Measurements from ENCODE around the gene TSNAXIP1. TPM values are rescaled to one million over a fixed set of nuclear protein-coding genes. Genes with fewer than 3 reads are reported as not detected.

The TSNAXIP1 gene, protein sequence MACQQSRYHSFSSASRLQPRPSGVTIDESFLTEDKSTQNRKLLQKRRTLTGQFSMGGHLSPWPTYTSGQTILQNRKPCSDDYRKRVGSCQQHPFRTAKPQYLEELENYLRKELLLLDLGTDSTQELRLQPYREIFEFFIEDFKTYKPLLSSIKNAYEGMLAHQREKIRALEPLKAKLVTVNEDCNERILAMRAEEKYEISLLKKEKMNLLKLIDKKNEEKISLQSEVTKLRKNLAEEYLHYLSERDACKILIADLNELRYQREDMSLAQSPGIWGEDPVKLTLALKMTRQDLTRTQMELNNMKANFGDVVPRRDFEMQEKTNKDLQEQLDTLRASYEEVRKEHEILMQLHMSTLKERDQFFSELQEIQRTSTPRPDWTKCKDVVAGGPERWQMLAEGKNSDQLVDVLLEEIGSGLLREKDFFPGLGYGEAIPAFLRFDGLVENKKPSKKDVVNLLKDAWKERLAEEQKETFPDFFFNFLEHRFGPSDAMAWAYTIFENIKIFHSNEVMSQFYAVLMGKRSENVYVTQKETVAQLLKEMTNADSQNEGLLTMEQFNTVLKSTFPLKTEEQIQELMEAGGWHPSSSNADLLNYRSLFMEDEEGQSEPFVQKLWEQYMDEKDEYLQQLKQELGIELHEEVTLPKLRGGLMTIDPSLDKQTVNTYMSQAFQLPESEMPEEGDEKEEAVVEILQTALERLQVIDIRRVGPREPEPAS
- 0.40 to 0.83 TPM (median 0.61 TPM) in 5 replicates for total RNA-seq (2022; extraction: Qiagen RNA extraction)

DNA sequence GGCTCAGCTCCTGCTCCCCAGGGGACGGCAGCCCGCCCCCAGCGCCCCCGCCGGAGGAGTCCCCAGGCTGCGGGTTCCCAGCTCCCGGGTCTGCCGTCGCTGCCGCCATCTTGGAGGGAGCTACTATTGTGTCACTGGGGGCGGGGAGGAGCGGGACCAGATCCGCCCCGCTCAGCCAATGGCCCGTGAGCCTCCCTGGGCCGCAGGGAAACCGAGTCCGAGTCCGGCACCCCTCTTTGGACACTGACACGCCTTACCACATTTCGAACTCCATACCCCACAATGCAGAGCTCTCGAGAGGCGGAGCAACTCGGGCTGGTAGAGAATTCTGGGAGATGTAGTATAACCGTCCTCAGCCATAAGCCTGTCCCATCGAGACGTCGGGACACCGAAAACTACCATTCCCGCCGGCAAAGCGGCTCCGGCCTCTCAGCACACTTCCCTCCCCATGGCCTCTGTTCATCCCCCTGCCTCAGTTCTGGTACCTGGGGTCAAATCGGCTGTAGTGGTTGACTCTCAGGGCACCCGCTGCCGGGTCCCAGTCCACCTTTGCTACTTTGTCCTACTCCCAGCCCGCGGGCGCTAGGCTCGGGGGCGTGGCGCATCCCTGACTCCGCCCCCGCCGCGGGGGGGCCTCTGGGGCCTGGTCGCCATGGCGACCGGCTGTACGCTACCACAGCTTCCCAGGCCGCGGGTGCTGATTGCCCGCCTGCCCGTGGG is at the start of gene TSNAXIP1, which contains the start of gene RANBP10:
Gene TSNAXIP1 (plus strand): TSS at position 462 of the 720 bp plus-strand sequence. CDS start 261 bp downstream, outside the sequence.
Gene RANBP10 (minus strand): TSS at position 133 of the 720 bp plus-strand sequence. CDS start 24 bp downstream, at position 109.

DNA sequence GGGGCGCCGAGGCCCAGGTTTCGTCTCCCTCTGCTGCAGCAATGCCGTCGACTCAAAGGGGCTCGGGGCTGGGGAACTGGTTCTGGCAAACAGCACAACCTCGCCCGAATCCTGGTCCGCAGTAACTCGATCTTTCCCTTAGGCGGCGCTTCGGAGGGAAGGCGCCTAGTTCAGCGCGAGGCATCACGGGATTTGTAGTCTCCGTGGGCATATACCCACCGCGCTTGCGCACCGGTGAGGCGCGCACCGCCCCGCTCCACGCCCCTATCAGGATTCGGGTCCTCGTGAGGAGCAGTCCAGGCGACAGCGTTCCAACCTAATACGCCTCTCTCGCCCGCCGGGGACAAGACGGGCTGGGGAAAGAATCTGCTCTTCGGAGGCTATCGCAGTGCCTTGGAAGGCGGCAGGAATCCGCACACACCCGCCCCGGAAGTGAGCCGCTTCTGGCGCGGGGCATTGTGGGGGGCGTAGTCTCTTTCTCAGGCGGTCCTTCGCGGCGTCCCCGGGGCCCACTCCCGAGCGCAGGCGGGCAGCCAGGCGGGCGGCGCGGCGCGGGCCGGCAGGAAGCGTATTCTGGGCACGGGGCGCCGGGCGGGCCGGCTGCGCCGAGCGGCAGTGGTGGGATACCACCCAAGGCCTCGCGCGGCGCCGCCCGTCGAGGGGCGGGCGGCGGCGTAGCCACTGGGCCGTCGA is 35.3 kb downstream of the TSNAXIP1 start, which contains the start of gene THAP11:
Gene THAP11 (plus strand): TSS at position 505 of the 693 bp plus-strand sequence. CDS start 235 bp downstream, outside the sequence.

DNA sequence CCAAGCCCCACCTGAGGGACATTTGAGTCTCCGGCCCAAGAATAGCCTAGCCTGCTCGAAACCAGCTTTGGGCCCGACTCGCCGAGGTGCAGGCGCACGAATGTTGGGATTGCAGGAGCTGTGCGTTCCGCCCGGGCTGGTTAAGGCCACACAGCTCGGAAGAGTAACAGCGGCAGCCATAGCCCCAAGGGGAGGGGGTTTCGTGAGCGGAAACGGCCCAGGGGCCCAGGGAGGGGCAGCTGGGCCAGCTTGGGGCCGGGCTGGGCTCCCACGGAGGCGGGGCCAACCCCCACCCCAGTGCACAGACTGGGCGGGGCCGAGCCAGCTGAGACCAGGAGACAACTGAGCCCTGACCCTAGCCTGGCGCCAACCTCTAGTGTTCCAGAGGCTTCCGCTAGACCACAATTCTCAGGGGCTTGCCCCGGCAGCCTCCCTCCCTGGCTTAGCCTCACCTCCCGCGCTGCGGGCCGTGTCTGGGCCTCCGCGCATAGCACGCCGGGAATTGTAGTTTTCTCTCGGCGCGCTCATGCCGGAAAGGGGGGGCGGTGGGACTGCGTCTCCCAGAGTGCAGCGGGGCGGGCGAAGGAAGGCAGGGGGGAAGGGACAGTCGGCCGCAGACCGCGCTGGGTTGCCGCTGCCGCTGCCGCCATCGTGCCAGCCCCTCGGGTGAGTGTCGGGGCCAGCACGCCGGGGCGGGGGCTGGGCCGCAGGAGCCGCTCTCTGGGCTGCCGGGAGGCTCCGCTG is 39.8 kb downstream of the TSNAXIP1 start, which contains the start of gene NUTF2:
Gene NUTF2 (plus strand): TSS at position 614 of the 744 bp plus-strand sequence. CDS start 18,198 bp downstream, outside the sequence.

DNA sequence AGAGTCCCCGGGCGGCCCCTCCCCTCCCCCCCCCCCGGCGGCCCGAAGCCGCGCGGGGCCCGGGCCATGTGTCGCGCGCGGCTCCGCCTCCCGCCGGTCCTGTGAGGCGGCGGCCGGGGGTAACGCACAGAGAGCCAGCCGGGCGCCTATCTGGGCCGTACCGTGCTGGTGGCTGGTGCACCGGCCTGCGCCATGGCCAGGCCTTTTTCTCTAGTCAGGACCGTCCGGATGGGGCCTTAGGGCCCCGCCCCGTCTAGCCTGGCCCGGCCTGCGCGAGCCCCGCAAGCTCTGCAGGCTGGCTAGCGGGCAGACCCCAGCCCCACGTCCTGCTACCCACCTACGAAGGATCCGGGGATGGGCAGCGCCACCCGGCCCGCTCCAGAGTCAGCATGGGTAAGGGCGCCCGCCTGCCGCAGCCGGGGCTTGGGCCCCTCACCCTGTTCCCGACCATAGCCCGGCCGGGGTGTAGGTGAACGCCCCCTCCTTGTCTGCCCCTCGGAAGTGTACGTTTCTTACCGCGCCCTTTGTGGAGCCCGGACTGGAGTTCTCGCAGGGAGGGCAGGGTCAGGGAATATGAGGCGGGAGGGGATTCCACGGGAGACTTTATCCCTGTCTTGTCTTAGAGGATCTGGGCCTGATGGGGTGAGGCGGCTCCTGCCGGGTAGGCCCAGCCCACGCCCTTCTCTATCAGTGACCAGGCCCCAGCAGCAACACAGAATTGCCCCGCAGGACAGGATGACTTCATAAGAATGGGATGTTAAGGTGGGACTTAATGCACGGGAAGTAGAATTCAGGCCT is 40.6 kb downstream of the TSNAXIP1 start, which contains the start of gene CENPT:
Gene CENPT (minus strand): TSS at position 630 of the 798 bp plus-strand sequence. CDS start 13,834 bp downstream, outside the sequence.

DNA sequence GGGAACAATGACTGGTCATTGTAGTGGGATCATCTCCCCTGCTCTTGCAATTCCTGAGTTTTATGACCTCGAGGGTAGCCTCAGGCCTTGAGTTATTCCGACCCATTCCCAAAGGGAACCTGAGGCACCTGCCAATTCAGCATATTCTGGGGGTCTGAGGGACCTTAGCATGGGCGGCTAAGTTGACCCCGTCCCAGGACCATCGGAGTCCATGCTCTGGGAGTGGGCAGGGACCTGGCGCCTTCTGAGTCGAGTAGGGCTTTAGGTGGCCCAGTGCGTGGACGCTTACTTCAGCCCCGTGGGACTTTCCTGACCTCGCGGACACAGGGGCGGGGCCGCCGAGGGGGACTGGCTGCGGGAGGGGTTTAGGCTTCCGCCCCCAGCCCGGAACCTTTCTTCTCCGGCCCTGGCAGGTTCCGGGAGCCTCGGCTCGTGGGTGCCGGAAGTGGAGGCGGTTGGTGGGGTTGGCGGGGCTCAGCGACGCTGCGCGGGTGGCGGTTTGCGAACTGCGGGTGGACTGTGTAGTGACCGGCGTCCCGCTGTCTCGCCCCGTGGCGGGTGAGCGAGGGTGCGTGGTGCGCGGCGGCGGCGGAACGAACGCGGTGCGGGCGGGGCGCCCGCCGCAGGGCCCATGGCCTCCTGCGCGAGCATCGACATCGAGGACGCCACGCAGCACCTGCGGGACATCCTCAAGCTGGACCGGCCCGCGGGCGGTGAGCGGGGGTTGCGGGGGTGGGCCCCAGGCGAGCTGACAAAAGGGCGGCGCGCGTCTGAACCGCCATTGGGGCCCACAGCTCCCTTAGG is 66.1 kb downstream of the TSNAXIP1 start, which contains the start of gene EDC4:
Gene EDC4 (plus strand): TSS at position 422 of the 804 bp plus-strand sequence. CDS start 210 bp downstream, at position 632.

Other genes with a start within 250 kb of the TSNAXIP1 start
- 33.0 to 40.9 TPM (median 35.4 TPM) in 5 replicates for gene CTCF, start 244.4 kb upstream of the TSNAXIP1 start, total RNA-seq (2022; extraction: Qiagen RNA extraction)
- gene CARMIL2, start 161.7 kb upstream of the TSNAXIP1 start, total RNA-seq (2022; extraction: Qiagen RNA extraction), result 1.3 to 1.8 TPM (median 1.7 TPM) in 5 replicates
- gene ACD, start 146.6 kb upstream of the TSNAXIP1 start, total RNA-seq (2022; extraction: Qiagen RNA extraction), result 27.6 to 38.3 TPM (median 36.3 TPM) in 5 replicates
- 1.0 to 2.3 TPM (median 1.8 TPM) in 5 replicates for gene PARD6A, start 145.9 kb upstream of the TSNAXIP1 start, total RNA-seq (2022; extraction: Qiagen RNA extraction)
- 6.7 to 12.9 TPM (median 12.3 TPM) in 5 replicates for gene ENKD1, start 140.1 kb upstream of the TSNAXIP1 start, total RNA-seq (2022; extraction: Qiagen RNA extraction)
- gene C16orf86, start 140.1 kb upstream of the TSNAXIP1 start, total RNA-seq (2022; extraction: Qiagen RNA extraction), result 0.16 to 0.19 TPM (median 0.18 TPM) in 3 of 5 replicates, not detected in the others
- 16.2 to 17.8 TPM (median 16.9 TPM) in 5 replicates for gene GFOD2, start 87.6 kb upstream of the TSNAXIP1 start, total RNA-seq (2022; extraction: Qiagen RNA extraction)
- 8.3 to 10.2 TPM (median 9.6 TPM) in 5 replicates for gene RANBP10, start 329 bp upstream of the TSNAXIP1 start, total RNA-seq (2022; extraction: Qiagen RNA extraction)
- gene THAP11, start 35.4 kb downstream of the TSNAXIP1 start, total RNA-seq (2022; extraction: Qiagen RNA extraction), result 26.4 to 43.9 TPM (median 41.9 TPM) in 5 replicates
- gene NUTF2, start 40.0 kb downstream of the TSNAXIP1 start, total RNA-seq (2022; extraction: Qiagen RNA extraction), result 226 to 250 TPM (median 240 TPM) in 5 replicates
- 25.7 to 33.9 TPM (median 29.4 TPM) in 5 replicates for gene CENPT, start 40.8 kb downstream of the TSNAXIP1 start, total RNA-seq (2022; extraction: Qiagen RNA extraction)
- 42.6 to 67.0 TPM (median 63.9 TPM) in 5 replicates for gene EDC4, start 66.2 kb downstream of the TSNAXIP1 start, total RNA-seq (2022; extraction: Qiagen RNA extraction)
- 0.14 to 0.32 TPM (median 0.27 TPM) in 4 of 5 replicates, not detected in the other for gene NRN1L, start 78.0 kb downstream of the TSNAXIP1 start, total RNA-seq (2022; extraction: Qiagen RNA extraction)
- 11.0 to 19.4 TPM (median 16.2 TPM) in 5 replicates for gene PSKH1, start 86.4 kb downstream of the TSNAXIP1 start, total RNA-seq (2022; extraction: Qiagen RNA extraction)
- gene CTRL, start 125.0 kb downstream of the TSNAXIP1 start, total RNA-seq (2022; extraction: Qiagen RNA extraction), result 1.2 to 2.7 TPM (median 1.6 TPM) in 5 replicates
- 36.5 to 61.0 TPM (median 54.1 TPM) in 5 replicates for gene PSMB10, start 130.0 kb downstream of the TSNAXIP1 start, total RNA-seq (2022; extraction: Qiagen RNA extraction)
- 6.5 to 12.5 TPM (median 11.5 TPM) in 5 replicates for gene LCAT, start 137.2 kb downstream of the TSNAXIP1 start, total RNA-seq (2022; extraction: Qiagen RNA extraction)
- gene SLC12A4, start 161.7 kb downstream of the TSNAXIP1 start, total RNA-seq (2022; extraction: Qiagen RNA extraction), result 23.7 to 35.7 TPM (median 32.6 TPM) in 5 replicates
- not detected in 5 replicates for gene DPEP3, start 173.6 kb downstream of the TSNAXIP1 start, total RNA-seq (2022; extraction: Qiagen RNA extraction)
- gene DPEP2, start 192.6 kb downstream of the TSNAXIP1 start, total RNA-seq (2022; extraction: Qiagen RNA extraction), result not detected in 5 replicates
- gene DPEP2NB, start 209.0 kb downstream of the TSNAXIP1 start, total RNA-seq (2022; extraction: Qiagen RNA extraction), result not detected in 5 replicates
- gene DDX28, start 216.3 kb downstream of the TSNAXIP1 start, total RNA-seq (2022; extraction: Qiagen RNA extraction), result 17.0 to 20.9 TPM (median 20.2 TPM) in 5 replicates
- gene DUS2, start 216.4 kb downstream of the TSNAXIP1 start, total RNA-seq (2022; extraction: Qiagen RNA extraction), result 16.2 to 19.8 TPM (median 17.6 TPM) in 5 replicates

All from A549 treated with CORT108297 at 1 μM for 4 hours (cell line).